NCI-H510A treated with DMSO at 0.1 percent for 48 hours (cell line): ENCODE data around the gene TXNL1.
"Not testable (repeated sequence)": the region's sequence is repeated elsewhere in the genome, so short reads cannot be mapped to it uniquely, and the experiment has no call there.

Source experiments
- DNase-seq: peaks from one replicate; lab custom pipeline; 2025; lab: John Stamatoyannopoulos, UW

The TXNL1 gene

GRCh38 chr18:56645415-56646016 is 7.1 kb upstream of the TXNL1 start:
- peak; percentile 67 for DNase-seq

- no peak for DNase-seq
Observed at GRCh38 chr18:56643381-56643780, 5.0 kb upstream of the TXNL1 start.

GRCh38 chr18:56641714-56642337 is 3.4 kb upstream of the TXNL1 start:
- DNase-seq = no peak

GRCh38 chr18:56639571-56639970 is 1.2 kb upstream of the TXNL1 start:
- DNase-seq = no peak

GRCh38 chr18:56639104-56639381 is 651 bp upstream of the TXNL1 start:
- no peak for DNase-seq

- no peak for DNase-seq
Observed at GRCh38 chr18:56637711-56638231, 621 bp downstream of the TXNL1 start.

GRCh38 chr18:56637176-56637575 is 1.2 kb downstream of the TXNL1 start:
- DNase-seq = no peak

GRCh38 chr18:56635007-56635406 is 3.4 kb downstream of the TXNL1 start:
- DNase-seq = no peak

GRCh38 chr18:56632070-56633022 is 6.0 kb downstream of the TXNL1 start:
- no peak for DNase-seq

GRCh38 chr18:56627991-56628390 is 10.4 kb downstream of the TXNL1 start:
- no peak for DNase-seq

GRCh38 chr18:56615738-56616520 is 22.5 kb downstream of the TXNL1 start:
- no peak for DNase-seq

GRCh38 chr18:56606618-56607017 is 31.8 kb downstream of the TXNL1 start:
- DNase-seq = no peak

GRCh38 chr18:56598422-56598821 is 40.0 kb downstream of the TXNL1 start:
- no peak for DNase-seq

GRCh38 chr18:56593906-56594305 is 44.5 kb downstream of the TXNL1 start:
- DNase-seq = no peak

GRCh38 chr18:56580026-56580425 is 58.4 kb downstream of the TXNL1 start:
- no peak for DNase-seq

GRCh38 chr18:56579451-56579850 is 58.9 kb downstream of the TXNL1 start:
- no peak for DNase-seq

- DNase-seq = no peak
Observed at GRCh38 chr18:56576826-56577573, 61.4 kb downstream of the TXNL1 start.

GRCh38 chr18:56575819-56576663 is 62.4 kb downstream of the TXNL1 start:
- peak; percentile 76 for DNase-seq

GRCh38 chr18:56574861-56575260 is 63.5 kb downstream of the TXNL1 start:
- no peak for DNase-seq

- not testable (repeated sequence) for DNase-seq
Observed at GRCh38 chr18:56572267-56572666, 66.1 kb downstream of the TXNL1 start.
